GM12872 (cell line): ENCODE measurements around the gene TM9SF1.

Experiments used
- TF ChIP-seq, protein P1 (sequence below): IDR thresholded peaks from 3 replicates; pipeline ENCODE4 v1.5.1; 2011; ENCODE audit warnings: low read depth, mild to moderate bottlenecking, low read length, moderate library complexity; ENCODE audit not compliant: insufficient read depth

Gene TM9SF1

DNA sequence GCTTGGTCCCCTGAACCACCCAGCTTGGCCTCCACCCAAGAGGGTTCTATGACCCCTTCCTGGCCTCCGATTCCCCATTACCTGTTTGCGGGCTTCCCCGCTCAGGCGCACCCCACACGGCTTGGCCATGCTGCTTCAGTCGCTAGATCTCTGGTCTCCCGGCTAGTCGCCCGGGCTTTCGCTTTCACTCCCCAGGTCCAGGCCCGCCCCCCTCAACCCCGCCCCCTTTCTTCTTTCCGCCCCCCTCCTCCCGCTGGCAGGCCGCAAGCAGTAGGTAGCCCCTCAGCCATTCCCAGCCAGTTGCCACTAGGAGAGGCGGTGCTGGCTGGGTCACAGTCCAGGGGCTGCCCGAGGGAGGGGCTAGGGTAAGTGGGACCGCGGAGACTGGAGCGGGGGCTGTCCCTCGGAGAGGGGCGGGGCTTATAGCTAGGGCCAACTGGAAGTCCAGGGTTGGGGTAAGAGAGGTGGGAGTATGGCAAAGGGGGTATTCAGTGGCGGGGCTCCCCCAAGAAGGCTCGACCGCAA lies 48.7 kb downstream of the TM9SF1 start, which contains the start of gene PSME2:
Gene PSME2 (minus strand): TSS at position 158 of the 525 bp plus-strand sequence. CDS start 29 bp downstream, at position 129.
- TF ChIP-seq, protein P1, sequence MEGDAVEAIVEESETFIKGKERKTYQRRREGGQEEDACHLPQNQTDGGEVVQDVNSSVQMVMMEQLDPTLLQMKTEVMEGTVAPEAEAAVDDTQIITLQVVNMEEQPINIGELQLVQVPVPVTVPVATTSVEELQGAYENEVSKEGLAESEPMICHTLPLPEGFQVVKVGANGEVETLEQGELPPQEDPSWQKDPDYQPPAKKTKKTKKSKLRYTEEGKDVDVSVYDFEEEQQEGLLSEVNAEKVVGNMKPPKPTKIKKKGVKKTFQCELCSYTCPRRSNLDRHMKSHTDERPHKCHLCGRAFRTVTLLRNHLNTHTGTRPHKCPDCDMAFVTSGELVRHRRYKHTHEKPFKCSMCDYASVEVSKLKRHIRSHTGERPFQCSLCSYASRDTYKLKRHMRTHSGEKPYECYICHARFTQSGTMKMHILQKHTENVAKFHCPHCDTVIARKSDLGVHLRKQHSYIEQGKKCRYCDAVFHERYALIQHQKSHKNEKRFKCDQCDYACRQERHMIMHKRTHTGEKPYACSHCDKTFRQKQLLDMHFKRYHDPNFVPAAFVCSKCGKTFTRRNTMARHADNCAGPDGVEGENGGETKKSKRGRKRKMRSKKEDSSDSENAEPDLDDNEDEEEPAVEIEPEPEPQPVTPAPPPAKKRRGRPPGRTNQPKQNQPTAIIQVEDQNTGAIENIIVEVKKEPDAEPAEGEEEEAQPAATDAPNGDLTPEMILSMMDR = no peak

DNA sequence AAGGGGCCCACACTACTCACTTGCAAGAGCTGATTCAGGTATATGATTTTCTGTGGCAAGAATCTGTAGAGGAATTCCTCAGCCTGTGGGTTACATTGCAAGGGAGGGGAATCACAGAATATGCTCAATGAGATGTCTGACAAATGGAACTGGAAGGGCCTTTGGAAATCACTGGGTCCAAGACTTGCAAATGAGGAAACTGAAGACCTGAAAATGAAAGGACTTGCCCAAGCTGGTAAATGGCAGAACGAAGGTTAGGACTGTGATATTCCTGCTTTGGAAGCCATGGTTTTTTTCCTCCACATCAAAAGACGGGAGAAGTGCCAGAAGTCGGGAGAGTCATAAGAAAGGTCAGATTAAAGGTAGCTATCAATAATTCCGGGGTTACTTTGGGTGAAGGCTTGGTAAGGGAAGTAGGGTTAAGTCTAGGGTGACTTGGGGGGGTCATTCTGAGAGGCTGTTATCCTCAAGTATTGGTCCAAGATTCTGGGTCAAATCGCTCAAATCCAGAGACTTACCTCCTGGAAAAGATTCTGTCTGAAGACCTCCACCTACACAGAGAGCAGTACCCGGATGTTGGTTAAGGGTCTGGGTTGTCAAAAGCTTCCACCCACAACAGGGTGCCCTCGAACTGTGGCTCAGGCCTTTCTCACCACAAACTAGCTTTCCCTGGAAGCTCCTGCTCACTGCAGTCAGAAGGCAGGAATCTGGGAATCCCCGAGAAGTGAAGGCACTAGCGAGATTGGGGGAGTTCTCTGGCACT lies 49.4 kb downstream of the TM9SF1 start:
- TF ChIP-seq, protein P1 = no peak

DNA sequence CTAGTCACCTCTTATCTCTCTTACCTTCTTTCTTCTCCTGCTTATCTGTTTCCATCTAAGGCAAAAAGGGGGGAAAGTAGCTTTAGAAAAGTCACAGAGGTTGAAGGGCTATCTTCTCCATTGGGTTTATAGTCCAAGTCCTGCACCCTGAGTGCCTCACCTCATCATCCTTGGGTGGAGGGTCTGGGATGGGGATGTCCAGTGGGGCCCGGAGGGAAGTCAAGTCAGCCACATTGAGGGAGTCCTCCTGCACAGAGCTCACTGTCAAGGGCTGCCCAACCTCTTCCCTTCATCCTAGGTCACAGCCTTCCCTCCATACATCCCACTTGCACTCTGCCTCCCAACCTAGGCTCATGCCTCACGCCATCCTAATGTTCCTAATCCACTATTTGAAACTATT lies 50.0 kb downstream of the TM9SF1 start:
- TF ChIP-seq, protein P1 = no peak

DNA sequence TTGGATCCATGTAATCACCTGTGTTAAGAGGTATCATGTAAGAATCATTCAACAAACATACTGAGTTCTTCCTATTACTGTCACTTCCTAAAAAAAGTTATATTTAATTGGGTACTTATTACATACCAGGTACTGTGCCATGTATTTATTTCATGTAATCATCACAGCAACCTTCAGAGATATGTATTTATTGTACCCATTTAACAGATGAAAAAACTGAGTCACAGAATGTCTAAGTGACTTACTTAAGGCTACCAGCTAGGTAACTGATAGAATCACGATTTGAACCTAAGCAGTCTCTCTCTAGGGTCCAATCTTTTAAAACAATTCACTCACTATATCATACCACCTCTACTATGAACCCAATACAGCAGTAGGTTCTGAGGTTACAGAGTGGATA lies 50.8 kb downstream of the TM9SF1 start:
- TF ChIP-seq, protein P1 = no peak

DNA sequence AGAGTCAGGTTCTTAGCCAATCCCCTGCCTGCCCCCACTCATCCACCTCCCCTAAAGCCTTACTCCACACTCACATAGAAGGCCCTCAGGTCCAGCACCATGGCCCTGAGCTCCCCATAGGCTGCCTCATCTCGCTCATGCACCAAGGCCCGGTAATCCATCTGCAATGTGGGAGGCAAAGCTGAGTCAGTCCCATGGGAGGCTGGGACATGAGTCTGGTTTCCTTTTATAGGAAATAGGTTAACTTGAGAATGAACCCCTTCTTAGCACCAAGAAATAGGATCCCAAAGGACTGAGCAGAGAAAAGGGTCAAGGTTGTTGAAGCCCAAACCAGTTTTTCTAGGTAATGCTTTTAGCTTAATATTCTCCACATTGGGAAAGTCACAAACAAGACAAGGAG lies 51.7 kb downstream of the TM9SF1 start:
- TF ChIP-seq, protein P1 = no peak

DNA sequence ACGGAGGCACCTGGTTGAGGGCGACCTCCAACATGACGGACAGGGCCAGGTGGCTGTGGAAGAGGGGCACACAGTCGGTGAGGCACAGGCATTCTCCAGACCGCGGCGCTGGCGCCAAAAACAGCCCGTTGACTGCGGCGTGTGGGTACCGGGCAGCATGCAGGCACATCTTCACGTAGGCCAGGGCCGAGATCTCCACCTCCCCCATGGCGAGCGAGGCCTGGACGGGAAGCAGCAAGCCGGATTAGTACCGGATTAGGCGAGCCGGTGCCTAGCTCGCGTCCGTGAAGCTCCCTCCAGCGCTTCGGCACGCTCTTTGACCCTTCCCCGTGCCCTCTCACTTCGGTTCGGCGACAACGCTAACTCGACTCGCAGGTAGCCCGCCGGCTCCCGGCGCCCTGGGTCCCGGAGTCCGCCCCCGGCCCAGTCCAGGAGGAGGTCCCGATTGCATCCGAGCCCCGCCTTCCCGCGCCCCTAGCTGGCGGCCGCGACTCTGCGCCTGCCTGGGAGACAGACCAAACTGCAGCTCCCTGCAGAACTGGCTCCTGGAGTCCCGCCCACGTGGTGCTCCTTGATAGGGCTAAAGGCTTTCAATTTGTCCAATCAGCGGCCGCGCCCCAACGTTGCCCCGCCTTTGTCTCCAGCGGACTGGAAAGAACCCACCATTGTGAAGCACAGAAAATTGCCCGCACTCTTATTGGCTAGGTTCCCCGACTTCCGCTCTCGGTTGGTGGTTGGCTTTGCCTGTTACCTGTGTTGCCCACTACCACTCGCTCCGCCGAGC lies 54.0 kb downstream of the TM9SF1 start, which contains the start of gene EMC9:
Gene EMC9 (minus strand): TSS at position 495 of the 784 bp plus-strand sequence. CDS start 287 bp downstream, at position 208.
- TF ChIP-seq, protein P1 = peak; percentile 37; the same call in 2 of the 3 replicates

DNA sequence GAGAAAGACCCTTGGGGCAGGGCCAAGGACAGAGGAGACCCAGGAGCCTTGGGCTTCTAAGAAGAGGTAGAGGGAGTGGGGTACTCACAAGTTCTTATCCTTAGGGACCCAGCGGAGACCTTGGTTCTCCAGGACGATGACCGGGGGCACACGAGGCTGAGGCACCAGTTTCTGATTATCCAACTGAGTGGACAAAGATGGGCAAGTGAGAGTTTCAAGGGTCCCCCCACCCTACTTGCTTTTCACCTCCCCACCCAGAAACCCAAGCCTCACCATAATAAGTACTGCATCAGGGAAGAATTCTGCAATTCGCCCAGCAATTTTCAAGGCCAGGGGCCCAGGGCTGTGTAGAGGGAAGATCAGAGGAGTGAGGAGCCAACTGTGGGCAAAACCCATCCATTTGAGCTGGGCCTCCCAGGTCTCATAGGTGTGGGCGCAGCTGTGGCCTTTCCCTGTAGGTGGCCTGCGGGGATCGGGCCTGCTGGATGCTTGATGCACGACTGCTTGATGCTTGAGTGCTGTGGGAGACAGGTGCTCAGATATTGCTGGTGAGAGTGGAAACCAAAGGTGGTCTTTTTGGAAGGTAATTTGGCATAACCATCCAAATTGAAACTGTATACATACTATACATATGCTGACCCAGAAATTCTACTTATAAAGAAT lies 55.8 kb downstream of the TM9SF1 start:
- TF ChIP-seq, protein P1 = peak; percentile 21; the same call in 2 of the 3 replicates
